ENCODE results near the gene OSBPL5. TPM values are rescaled to one million over a fixed set of nuclear protein-coding genes. Genes with fewer than 3 reads are reported as not detected.
"Not testable (repeated sequence)": the region's sequence is repeated elsewhere in the genome, so short reads cannot be mapped to it uniquely, and the experiment has no call there.

Gene OSBPL5
- total and polyA plus RNA-seq, 5 experiments from 2014 or later: 4.4 to 18.3 (median 5.5) TPM

- ATAC-seq (no peak), DNase-seq (peak in 1 of 10 donors; percentile 27)
- no peak overlapping the region for H3K27ac Mint-ChIP-seq
- H3K27me3 Mint-ChIP-seq: no peaks in the 10 kb centered on the region
- H3K4me3 Mint-ChIP-seq: no peak overlapping the region
- H3K36me3 Mint-ChIP-seq: peaks cover 0 to 28% (median 13%) of the 10 kb centered on the region in 3 donors
- H3K4me1 Mint-ChIP-seq: peaks cover 0 to 2% (median 0%) of the 10 kb centered on the region in 4 donors
- no peaks in the 10 kb centered on the region for H3K9me3 Mint-ChIP-seq
- POLR2A ChIA-PET: no interaction called here
These were observed 42.3 kb downstream of the OSBPL5 start for GRCh38 chr11:3122775-3123201.

- ATAC-seq (no peak), DNase-seq (peak in 1 of 10 donors; percentile 63)
- H3K27me3 Mint-ChIP-seq: no peaks in the 10 kb centered on the region
- POLR2A ChIA-PET: no interaction called here
- no peak overlapping the region for H3K27ac Mint-ChIP-seq
- H3K4me1 Mint-ChIP-seq: peaks cover 0 to 2% (median 0%) of the 10 kb centered on the region in 4 donors
- peak overlapping the region in 1 of 10 donors; percentile 14 for H3K4me3 Mint-ChIP-seq
- no peaks in the 10 kb centered on the region for H3K9me3 Mint-ChIP-seq
- peaks cover 0 to 32% (median 19%) of the 10 kb centered on the region in 3 donors for H3K36me3 Mint-ChIP-seq
These were observed 43.0 kb downstream of the OSBPL5 start for GRCh38 chr11:3121931-3122774.

- Mint-ChIP-seq H3K27ac (peak overlapping the region in 1 of 10 donors; percentile 53), H3K9me3 (no peaks in the 10 kb centered on the region), H3K4me3 (no peak overlapping the region), H3K36me3 (peaks cover under 1 to 36% (median 22%) of the 10 kb centered on the region in 3 donors), H3K27me3 (no peaks in the 10 kb centered on the region), H3K4me1 (peaks cover 0 to under 1% (median 0%) of the 10 kb centered on the region in 4 donors)
- ATAC-seq (no peak), DNase-seq (peak in 1 of 10 donors; percentile 46)
- POLR2A ChIA-PET: no interaction called here
These were observed 43.7 kb downstream of the OSBPL5 start for GRCh38 chr11:3121416-3121815.

GRCh38 chr11:3120071-3120792, 44.9 kb downstream of the OSBPL5 start:
- H3K27me3 Mint-ChIP-seq: no peaks in the 10 kb centered on the region
- no peak overlapping the region for H3K27ac Mint-ChIP-seq
- ATAC-seq (no peak), DNase-seq (peak in 1 of 10 donors; percentile 61)
- peaks cover 0 to 3% (median 1%) of the 10 kb centered on the region in 9 donors for H3K9me3 Mint-ChIP-seq
- H3K36me3 Mint-ChIP-seq: peaks cover 7 to 36% (median 31%) of the 10 kb centered on the region in 3 donors
- POLR2A ChIA-PET: interaction anchor here (0.6 kb wide), 1 partner anchor 19 kb away, joined by 5 read pairs; no protein-coding TSS in a partner anchor
- no peak overlapping the region for H3K4me3 Mint-ChIP-seq
- no peaks in the 10 kb centered on the region for H3K4me1 Mint-ChIP-seq

GRCh38 chr11:3119141-3119821, 45.8 kb downstream of the OSBPL5 start:
- no peak overlapping the region for H3K4me3 Mint-ChIP-seq
- POLR2A ChIA-PET: no interaction called here
- ATAC-seq (no peak), DNase-seq (peak in 1 of 10 donors; percentile 54)
- H3K9me3 Mint-ChIP-seq: peaks cover 0 to 10% (median 3%) of the 10 kb centered on the region in 9 donors
- no peak overlapping the region for H3K27ac Mint-ChIP-seq
- H3K27me3 Mint-ChIP-seq: no peaks in the 10 kb centered on the region
- H3K4me1 Mint-ChIP-seq: no peaks in the 10 kb centered on the region
- H3K36me3 Mint-ChIP-seq: peaks cover 12 to 35% (median 34%) of the 10 kb centered on the region in 3 donors

- H3K36me3 Mint-ChIP-seq: peaks cover 20 to 42% (median 36%) of the 10 kb centered on the region in 3 donors
- no peak overlapping the region for H3K4me3 Mint-ChIP-seq
- no peak overlapping the region for H3K27ac Mint-ChIP-seq
- ATAC-seq (no peak), DNase-seq (no peak)
- H3K4me1 Mint-ChIP-seq: peaks cover 0 to 20% (median 4%) of the 10 kb centered on the region in 4 donors
- H3K27me3 Mint-ChIP-seq: no peaks in the 10 kb centered on the region
- H3K9me3 Mint-ChIP-seq: peaks cover 0 to 15% (median 6%) of the 10 kb centered on the region in 9 donors
- POLR2A ChIA-PET: no interaction called here
These were observed 49.8 kb downstream of the OSBPL5 start for GRCh38 chr11:3115321-3115720.

GRCh38 chr11:3113661-3114060, 51.4 kb downstream of the OSBPL5 start:
- DNase-seq, H3K27ac Mint-ChIP-seq, POLR2A ChIA-PET, H3K27me3 Mint-ChIP-seq, ATAC-seq, H3K4me3 Mint-ChIP-seq: not testable (repeated sequence)
- H3K36me3 Mint-ChIP-seq: peaks cover 20 to 44% (median 36%) of the 10 kb centered on the region in 3 donors
- peaks cover 0 to 15% (median 6%) of the 10 kb centered on the region in 9 donors for H3K9me3 Mint-ChIP-seq
- H3K4me1 Mint-ChIP-seq: peaks cover 0 to 22% (median 5%) of the 10 kb centered on the region in 4 donors

- POLR2A ChIA-PET: no interaction called here
- peak overlapping the region in 4 of 10 donors; percentile 5 to 78 (median 54) for H3K27ac Mint-ChIP-seq
- no peak for DNase-seq
These were observed 53.0 kb downstream of the OSBPL5 start for GRCh38 chr11:3111919-3112690.

GRCh38 chr11:3111466-3111865, 53.6 kb downstream of the OSBPL5 start:
- Mint-ChIP-seq H3K36me3 (peaks cover 20 to 34% (median 22%) of the 10 kb centered on the region in 3 donors), H3K4me1 (peaks cover 0 to 22% (median 6%) of the 10 kb centered on the region in 4 donors), H3K27me3 (no peaks in the 10 kb centered on the region), H3K9me3 (peaks cover 0 to 15% (median 6%) of the 10 kb centered on the region in 9 donors), H3K4me3 (no peak overlapping the region), H3K27ac (no peak overlapping the region)
- ATAC-seq (no peak), DNase-seq (no peak)
- POLR2A ChIA-PET: no interaction called here

More at GRCh38 chr11:3111919-3112690, 53.0 kb downstream of the OSBPL5 start:
- peaks cover 20 to 38% (median 24%) of the 10 kb centered on the region in 3 donors for H3K36me3 Mint-ChIP-seq
- ATAC-seq: no peak
- peak overlapping the region in 2 of 10 donors; percentile 21 to 52 for H3K4me3 Mint-ChIP-seq
- H3K27me3 Mint-ChIP-seq: no peaks in the 10 kb centered on the region
- peaks cover 0 to 15% (median 6%) of the 10 kb centered on the region in 9 donors for H3K9me3 Mint-ChIP-seq
- H3K4me1 Mint-ChIP-seq: peaks cover 0 to 22% (median 5%) of the 10 kb centered on the region in 4 donors

GRCh38 chr11:3109921-3110706, 55.0 kb downstream of the OSBPL5 start:
- POLR2A ChIA-PET: interaction anchor here (0.6 to 1.0 kb wide), 2 partner anchors 92 to 98 kb away, joined by 3 read pairs; no protein-coding TSS in a partner anchor
- Mint-ChIP-seq H3K9me3 (peaks cover 0 to 11% (median 3%) of the 10 kb centered on the region in 9 donors), H3K27me3 (no peaks in the 10 kb centered on the region), H3K4me1 (peaks cover 0 to 22% (median 6%) of the 10 kb centered on the region in 4 donors), H3K4me3 (no peak overlapping the region), H3K36me3 (peaks cover 10 to 27% (median 12%) of the 10 kb centered on the region in 3 donors), H3K27ac (peak overlapping the region in 1 of 10 donors; percentile 29)
- peak; percentile 71 to 84 for ATAC-seq
- DNase-seq: peak; percentile 18 to 67 (median 46)

GRCh38 chr11:3109434-3109833, 55.7 kb downstream of the OSBPL5 start:
- peaks cover 0 to 6% (median 3%) of the 10 kb centered on the region in 9 donors for H3K9me3 Mint-ChIP-seq
- H3K4me3 Mint-ChIP-seq: no peak overlapping the region
- H3K27me3 Mint-ChIP-seq: no peaks in the 10 kb centered on the region
- H3K36me3 Mint-ChIP-seq: peaks cover 7 to 22% (median 8%) of the 10 kb centered on the region in 3 donors
- no peak for ATAC-seq
- peak in 1 of 10 donors; percentile 48 for DNase-seq
- POLR2A ChIA-PET: interaction anchor here (0.6 to 1.0 kb wide), 2 partner anchors 92 to 97 kb away, joined by 3 read pairs; no protein-coding TSS in a partner anchor
- peaks cover 0 to 22% (median 6%) of the 10 kb centered on the region in 4 donors for H3K4me1 Mint-ChIP-seq
- H3K27ac Mint-ChIP-seq: no peak overlapping the region

Data from naive thymus-derived CD8-positive, alpha-beta T cell (primary cell).